ENCODE results near the gene TBC1D5.

Gene TBC1D5

GRCh38 chr3:17479681-17480405 lies 262.6 kb downstream of the TBC1D5 start:
- no peak for DNase-seq (ENCODE audit: low read depth in 3 of 3)

- no peak for DNase-seq (ENCODE audit: low read depth in 3 of 3)
These were observed 263.8 kb downstream of the TBC1D5 start for GRCh38 chr3:17478673-17479072.

- DNase-seq (ENCODE audit: low read depth in 3 of 3) = no peak
These were observed 268.7 kb downstream of the TBC1D5 start for GRCh38 chr3:17473761-17474160.

- no peak for DNase-seq (ENCODE audit: low read depth in 3 of 3)
These were observed 272.5 kb downstream of the TBC1D5 start for GRCh38 chr3:17469954-17470353.

- DNase-seq (ENCODE audit: low read depth in 3 of 3) = no peak
These were observed 272.9 kb downstream of the TBC1D5 start for GRCh38 chr3:17469520-17469919.

GRCh38 chr3:17466028-17466427 lies 276.4 kb downstream of the TBC1D5 start:
- DNase-seq (ENCODE audit: low read depth in 3 of 3) = no peak

GRCh38 chr3:17459470-17459993 lies 282.9 kb downstream of the TBC1D5 start:
- DNase-seq (ENCODE audit: low read depth in 3 of 3) = no peak

- no peak for DNase-seq (ENCODE audit: low read depth in 3 of 3)
These were observed 285.8 kb downstream of the TBC1D5 start for GRCh38 chr3:17456650-17457049.

- DNase-seq (ENCODE audit: low read depth in 3 of 3) = no peak
These were observed 286.4 kb downstream of the TBC1D5 start for GRCh38 chr3:17456046-17456445.

- no peak for DNase-seq (ENCODE audit: low read depth in 3 of 3)
These were observed 297.6 kb downstream of the TBC1D5 start for GRCh38 chr3:17444865-17445264.

GRCh38 chr3:17443142-17443541 lies 299.3 kb downstream of the TBC1D5 start:
- no peak for DNase-seq (ENCODE audit: low read depth in 3 of 3)

GRCh38 chr3:17442332-17443049 lies 299.9 kb downstream of the TBC1D5 start:
- no peak for DNase-seq (ENCODE audit: low read depth in 3 of 3)

- DNase-seq (ENCODE audit: low read depth in 3 of 3) = no peak
These were observed 308.6 kb downstream of the TBC1D5 start for GRCh38 chr3:17433876-17434275.

- DNase-seq (ENCODE audit: low read depth in 3 of 3) = no peak
These were observed 310.2 kb downstream of the TBC1D5 start for GRCh38 chr3:17432236-17432635.

- no peak for DNase-seq (ENCODE audit: low read depth in 3 of 3)
These were observed 310.9 kb downstream of the TBC1D5 start for GRCh38 chr3:17431484-17432045.

- DNase-seq (ENCODE audit: low read depth in 3 of 3) = no peak
These were observed 311.4 kb downstream of the TBC1D5 start for GRCh38 chr3:17431004-17431403.

- DNase-seq (ENCODE audit: low read depth in 3 of 3) = no peak
These were observed 311.8 kb downstream of the TBC1D5 start for GRCh38 chr3:17430582-17430981.

- no peak for DNase-seq (ENCODE audit: low read depth in 3 of 3)
These were observed 318.5 kb downstream of the TBC1D5 start for GRCh38 chr3:17423786-17424536.

GRCh38 chr3:17422636-17423035 lies 319.8 kb downstream of the TBC1D5 start:
- no peak for DNase-seq (ENCODE audit: low read depth in 3 of 3)

GRCh38 chr3:17420668-17421067 lies 321.8 kb downstream of the TBC1D5 start:
- no peak for DNase-seq (ENCODE audit: low read depth in 3 of 3)

GRCh38 chr3:17412950-17413530 lies 329.4 kb downstream of the TBC1D5 start:
- no peak for DNase-seq (ENCODE audit: low read depth in 3 of 3)

All from stimulated activated CD4-positive, alpha-beta T cell treated with anti-CD3 and anti-CD28 coated beads, TNF-alpha, amount 100 ng/mL, for 4 hours (primary cell).